Stimulated activated CD4-positive, alpha-beta T cell treated with anti-CD3 and anti-CD28 coated beads, Interleukin-4, amount 100 ng/mL, for 4 hours (primary cell): ENCODE data around the gene STIL.
"Not testable (repeated sequence)": the region's sequence is repeated elsewhere in the genome, so short reads cannot be mapped to it uniquely, and the experiment has no call there.

Experiments used
- DNase-seq, 2 experiments: peaks; one replicate each; pipeline ENCODE4 v3.0.0-alpha.2; 2020

Gene STIL

GRCh38 chr1:47313915-47314664, at the start of gene STIL:
TSS of gene STIL (minus strand) at chr1:47314147. CDS start at chr1:47310319, 3,828 bp downstream.
- DNase-seq: peak; percentile 94 to 97

GRCh38 chr1:47362828-47363227, 48.9 kb upstream of the STIL start:
- no peak for DNase-seq

GRCh38 chr1:47361380-47361779, 47.4 kb upstream of the STIL start:
- no peak for DNase-seq

GRCh38 chr1:47351305-47351704, 37.4 kb upstream of the STIL start:
- no peak for DNase-seq

- no peak for DNase-seq
Observed at GRCh38 chr1:47348246-47348645, 34.3 kb upstream of the STIL start.

- DNase-seq: no peak
Observed at GRCh38 chr1:47347735-47348134, 33.8 kb upstream of the STIL start.

- not testable (repeated sequence) for DNase-seq
Observed at GRCh38 chr1:47346979-47347378, 33.0 kb upstream of the STIL start.

GRCh38 chr1:47340227-47340626, 26.3 kb upstream of the STIL start:
- no peak for DNase-seq

GRCh38 chr1:47338249-47339077, 24.5 kb upstream of the STIL start:
- DNase-seq: no peak

- no peak for DNase-seq
Observed at GRCh38 chr1:47337350-47337749, 23.4 kb upstream of the STIL start.

- DNase-seq: no peak
Observed at GRCh38 chr1:47334765-47335435, 21.0 kb upstream of the STIL start.

GRCh38 chr1:47333922-47334764, 20.2 kb upstream of the STIL start:
- DNase-seq: peak; percentile 64 to 74

GRCh38 chr1:47333578-47333921, 19.6 kb upstream of the STIL start, which contains the start of gene CMPK1:
TSS of gene CMPK1 (plus strand) at chr1:47333790. CDS start at chr1:47333946, 156 bp downstream.
- peak; percentile 77 for DNase-seq

GRCh38 chr1:47332779-47333577, 19.0 kb upstream of the STIL start:
- no peak for DNase-seq

DNA sequence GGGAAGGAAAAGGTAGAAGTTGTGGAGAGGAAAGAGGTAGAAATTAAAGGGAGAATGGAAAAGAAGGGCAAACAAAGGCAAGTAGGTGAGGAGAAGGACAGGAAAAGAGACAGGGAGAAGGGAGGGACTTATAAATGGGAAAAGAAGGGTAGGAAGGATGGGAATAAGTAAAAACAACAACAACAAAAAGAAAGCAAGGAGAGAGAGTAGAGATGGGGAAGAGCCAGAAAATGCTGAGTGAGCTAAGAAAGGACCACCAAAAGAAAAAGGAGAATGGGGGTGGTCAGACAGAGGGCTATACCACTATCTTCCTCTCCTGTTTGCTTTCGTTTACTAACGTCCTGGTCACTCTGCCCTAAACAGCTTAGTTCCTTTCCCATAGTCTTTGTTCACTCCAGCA, 17.9 kb upstream of the STIL start:
- no peak for DNase-seq

DNA sequence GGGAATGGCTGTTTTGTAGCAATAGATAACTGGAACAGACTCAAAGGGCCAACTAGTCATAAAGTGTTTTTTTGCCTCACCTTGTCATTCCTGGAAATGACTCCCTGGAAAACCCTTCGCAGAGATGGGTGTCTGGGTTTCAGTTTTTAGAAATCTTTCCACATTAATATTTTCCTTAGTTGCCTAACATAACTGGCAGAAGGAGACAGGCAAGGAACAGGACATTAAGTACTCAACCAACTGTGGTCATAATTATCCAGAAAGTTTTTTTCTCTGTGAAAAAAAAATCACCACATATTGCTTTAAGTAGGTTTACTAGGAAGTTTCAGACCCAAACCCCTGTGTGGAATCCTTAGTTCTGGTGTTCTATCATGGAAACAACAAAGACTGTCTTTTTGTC, 16.3 kb upstream of the STIL start:
- no peak for DNase-seq

DNA sequence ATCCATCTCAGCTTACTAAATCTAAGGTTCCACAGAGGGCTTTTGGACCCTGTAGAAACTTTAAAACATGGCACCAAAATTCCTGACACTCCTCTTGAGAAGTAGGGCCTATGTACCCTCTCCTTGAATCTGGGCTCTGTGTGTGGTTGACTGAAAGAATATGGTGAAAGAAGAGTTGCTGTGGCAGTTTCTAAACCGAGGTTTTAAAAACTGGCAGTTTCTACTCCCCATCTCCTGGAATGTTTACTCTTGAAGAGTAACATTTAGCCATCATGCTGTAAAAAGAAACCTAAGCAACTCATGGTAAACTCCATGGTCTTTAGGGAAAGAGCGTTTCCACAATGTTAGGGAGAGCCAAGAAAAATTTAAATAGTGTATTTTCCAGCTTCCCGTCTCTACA, 15.0 kb upstream of the STIL start:
- DNase-seq: no peak

GRCh38 chr1:47326271-47326670, 12.3 kb upstream of the STIL start:
- no peak for DNase-seq

GRCh38 chr1:47325528-47325927, 11.6 kb upstream of the STIL start:
- no peak for DNase-seq

DNA sequence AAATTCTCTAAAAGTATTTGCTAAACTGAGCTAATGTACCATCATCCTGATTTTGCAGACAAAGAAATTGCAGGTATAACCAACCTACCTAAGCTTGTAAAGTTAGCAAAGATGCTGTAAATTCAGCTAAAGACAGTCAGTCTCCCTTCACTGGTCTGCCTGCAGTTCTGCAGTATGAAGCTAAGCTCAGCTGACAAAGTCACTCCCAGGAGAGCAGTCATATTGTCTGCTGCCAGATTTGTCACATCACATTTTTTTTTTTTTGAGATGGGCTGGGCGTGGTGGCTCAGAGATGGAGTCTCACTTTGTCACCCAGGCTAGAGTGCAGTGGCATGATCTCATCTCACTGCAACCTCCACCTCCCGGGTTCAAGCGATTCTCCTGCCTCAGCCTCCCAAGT, 10.7 kb upstream of the STIL start:
- no peak for DNase-seq

GRCh38 chr1:47323599-47324031, 9.7 kb upstream of the STIL start:
- no peak for DNase-seq

- DNase-seq: not testable (repeated sequence)
Observed at GRCh38 chr1:47319968-47320367, 6.0 kb upstream of the STIL start.
